Hematopoietic multipotent progenitor cell (in vitro differentiated cells): ENCODE measurements around the gene OGN. TPM values are rescaled to one million over a fixed set of nuclear protein-coding genes. Genes with fewer than 3 reads are reported as not detected.
A peak's percentile ranks its signal among the peaks of the same experiment; 100 is the strongest.
"Not testable (repeated sequence)": the region's sequence is repeated elsewhere in the genome, so short reads cannot be mapped to it uniquely, and the experiment has no call there.

Source experiments
- DNase-seq, 3 donors: peaks; one replicate each; pipeline ENCODE4 v3.0.0-alpha.2; 2011 to 2015; ENCODE audit warnings: low read depth in 2 of 3, low spot score in 2 of 3
- total RNA-seq: library from RNA; depleted of rRNA; stranded (reverse); fragments of >200 nt; gene quantifications from one replicate; pipeline ENCODE4 v1.2.3, GENCODE V29; 2012

Gene OGN, protein sequence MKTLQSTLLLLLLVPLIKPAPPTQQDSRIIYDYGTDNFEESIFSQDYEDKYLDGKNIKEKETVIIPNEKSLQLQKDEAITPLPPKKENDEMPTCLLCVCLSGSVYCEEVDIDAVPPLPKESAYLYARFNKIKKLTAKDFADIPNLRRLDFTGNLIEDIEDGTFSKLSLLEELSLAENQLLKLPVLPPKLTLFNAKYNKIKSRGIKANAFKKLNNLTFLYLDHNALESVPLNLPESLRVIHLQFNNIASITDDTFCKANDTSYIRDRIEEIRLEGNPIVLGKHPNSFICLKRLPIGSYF
- under 0.01 TPM for total RNA-seq

DNA sequence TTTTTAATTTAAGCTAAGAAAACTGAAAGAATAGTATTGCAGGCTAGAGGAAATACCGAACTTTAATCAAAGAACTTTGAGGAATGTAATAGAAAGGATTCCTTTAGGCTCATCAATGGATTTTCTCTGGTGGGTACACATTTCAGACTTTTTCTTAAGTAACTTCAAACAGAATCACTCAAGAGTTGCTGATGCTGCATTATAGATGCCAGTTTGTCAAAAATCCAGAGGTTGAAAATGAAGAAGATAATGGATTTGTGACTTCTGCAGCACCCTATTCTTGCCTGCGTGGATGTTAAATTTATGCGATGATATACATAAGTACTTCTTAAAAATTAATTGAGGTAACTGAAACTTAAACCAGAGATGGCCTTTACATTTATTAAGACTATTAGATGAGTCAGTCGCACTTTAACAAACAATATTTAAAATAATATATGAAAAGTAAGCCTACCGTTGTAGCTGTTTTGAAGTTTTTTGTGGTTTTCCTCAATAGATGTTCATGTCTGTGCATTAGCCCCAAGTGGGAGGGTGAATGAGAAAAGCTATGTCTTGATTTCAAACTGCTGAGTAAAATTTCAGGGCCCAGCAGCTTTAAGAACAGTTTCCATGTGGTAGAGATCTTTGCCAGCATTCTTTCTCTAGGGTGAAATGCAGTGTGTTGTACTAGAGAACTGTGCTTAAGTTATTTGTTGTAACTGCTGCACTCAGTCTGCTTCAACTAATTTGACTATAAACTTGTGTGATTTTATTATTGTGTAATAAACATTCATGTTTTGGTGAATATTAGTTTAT is at the start of gene OGN:
TSS of gene OGN (minus strand) at position 537 of the 795 bp plus-strand sequence. CDS start 1,171 bp downstream, outside the sequence.
- DNase-seq, result no peak

DNA sequence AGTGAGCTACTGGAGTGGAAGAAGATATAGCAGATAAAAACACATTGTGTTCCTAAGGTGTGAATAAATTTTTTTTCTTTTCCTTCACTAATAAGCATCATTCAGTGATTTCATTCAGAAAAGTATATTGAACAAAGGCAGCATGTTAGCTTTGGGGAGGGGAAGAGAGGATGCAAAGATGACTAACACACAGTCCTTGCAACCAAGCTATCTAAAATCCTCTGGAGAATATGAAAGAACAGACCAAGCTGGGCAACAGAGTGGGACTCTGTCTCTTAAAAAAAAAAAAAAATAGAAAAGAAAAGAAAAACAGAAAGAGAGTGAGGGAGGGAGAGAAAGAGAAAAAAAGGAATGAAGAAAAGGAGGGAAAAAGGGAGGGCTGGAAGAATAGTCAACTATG is 42.2 kb upstream of the OGN start:
- no peak for DNase-seq

DNA sequence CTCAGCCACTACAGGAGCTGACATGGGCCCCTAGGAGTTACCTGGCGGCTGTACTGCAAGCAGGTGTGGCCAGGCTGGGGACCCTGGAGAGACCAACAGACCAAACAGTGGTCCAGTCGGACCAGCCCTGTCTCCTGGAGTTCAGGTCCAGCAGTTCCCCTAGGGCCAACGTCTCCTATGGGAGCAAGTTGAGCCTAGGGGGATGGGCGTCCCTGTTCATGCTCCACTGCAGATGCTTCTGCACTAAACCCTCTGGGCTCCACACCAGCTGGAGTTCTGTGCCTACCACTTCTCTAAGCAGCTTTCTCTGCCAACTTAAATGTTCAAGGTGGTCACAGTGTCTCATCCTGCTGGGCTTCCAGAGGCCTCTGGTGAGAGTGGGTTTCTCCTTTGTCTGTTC is 40.5 kb upstream of the OGN start:
- no peak for DNase-seq

DNA sequence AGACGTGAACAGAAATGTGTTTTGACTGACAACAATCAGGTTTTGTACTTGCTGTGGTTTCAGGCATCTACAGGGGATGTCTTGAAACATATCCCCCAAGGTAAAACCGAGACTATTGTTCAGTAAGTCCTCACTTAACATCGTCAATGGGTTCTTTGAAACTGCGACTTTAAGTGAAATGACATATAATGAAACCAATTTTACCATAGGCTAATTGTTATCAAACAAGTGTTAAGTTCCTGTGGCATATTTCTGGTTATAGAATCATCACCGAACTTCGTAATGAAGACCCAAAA is 36.3 kb upstream of the OGN start:
- DNase-seq, result no peak

DNA sequence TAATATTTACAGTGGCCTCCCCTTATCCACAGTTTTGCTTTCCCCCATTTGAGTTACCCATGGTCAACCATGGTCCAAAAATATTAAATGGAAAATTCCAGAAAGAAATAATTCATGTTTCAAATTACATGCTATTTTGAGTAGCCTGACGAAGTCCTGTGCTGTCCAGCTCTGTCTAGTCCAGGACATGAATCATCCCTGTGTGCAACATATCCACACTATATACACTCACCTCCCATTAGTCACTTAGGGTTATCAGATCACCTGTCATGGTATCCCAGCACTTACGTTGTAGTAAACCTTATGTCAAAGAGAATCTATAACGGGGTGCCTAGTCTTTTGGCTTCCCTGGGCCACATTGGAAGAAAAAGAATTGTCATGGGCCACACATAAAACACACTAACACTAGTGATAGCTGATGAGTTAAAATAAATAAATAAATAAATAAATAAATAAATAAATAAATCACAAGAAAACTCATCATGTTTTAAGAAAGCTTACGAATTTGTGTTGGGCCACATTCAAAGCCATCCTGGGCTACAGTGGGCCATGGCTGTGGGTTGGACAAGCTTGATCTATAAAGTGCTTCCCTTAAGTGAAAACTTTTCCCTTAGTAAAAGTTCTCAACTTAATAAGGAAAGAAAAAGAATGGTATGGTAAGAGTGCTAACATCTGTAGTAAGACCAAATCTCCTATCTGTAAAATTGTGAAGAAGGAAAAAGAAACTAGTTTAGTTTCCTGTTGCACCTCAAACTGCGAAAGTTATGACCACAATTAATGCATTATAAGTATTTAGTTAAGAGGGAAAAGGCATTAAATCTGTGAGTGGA is 35.8 kb upstream of the OGN start:
- no peak for DNase-seq

DNA sequence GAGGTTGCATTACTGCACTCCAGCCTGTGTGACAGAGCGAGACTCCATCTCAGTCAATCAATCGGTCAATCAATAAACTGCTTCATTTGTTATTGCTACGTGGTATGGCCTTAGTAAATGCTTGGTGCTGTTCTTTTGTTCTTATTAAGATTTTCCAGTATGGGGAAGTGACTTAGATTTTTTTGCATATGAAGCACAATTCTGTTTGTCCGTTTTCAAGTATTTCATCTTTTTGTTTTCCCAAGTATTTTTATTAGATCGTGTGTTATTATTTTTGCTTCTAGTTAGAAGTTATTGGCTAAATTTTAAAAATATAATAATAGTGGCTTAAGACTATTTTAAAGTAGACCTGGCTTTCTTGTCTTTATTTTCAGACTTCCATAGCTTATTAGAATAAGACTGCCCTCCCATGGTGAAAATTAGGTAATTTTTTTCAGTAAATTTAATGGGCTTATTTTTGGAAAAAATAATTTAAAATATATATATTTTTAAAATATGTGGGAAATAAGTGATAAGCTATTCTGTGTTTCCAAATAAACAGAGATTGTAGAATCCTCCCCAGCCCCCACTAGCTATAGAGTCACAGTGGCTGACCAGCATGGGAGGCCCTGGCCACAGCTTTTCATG is 34.6 kb upstream of the OGN start:
- DNase-seq, result peak in 1 of 3 donors; percentile 56

DNA sequence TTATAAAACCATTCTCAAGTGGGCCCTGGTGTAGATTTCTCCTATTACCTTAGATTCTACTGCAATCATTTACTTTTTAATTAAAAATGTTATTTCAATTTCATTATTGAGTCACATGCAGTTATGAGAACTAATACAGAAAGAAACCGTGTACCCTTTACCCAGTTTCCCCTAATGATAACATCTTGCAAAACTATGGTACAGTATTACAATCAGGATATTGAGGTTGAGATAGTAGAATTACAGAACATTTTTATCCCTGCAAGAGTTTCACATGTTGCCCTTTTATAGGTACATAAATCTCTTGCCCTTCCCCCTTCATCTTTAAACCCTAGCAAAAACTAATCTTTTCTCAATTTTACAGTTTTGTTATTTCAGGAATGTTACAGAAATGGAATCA is 30.9 kb upstream of the OGN start:
- no peak for DNase-seq

DNA sequence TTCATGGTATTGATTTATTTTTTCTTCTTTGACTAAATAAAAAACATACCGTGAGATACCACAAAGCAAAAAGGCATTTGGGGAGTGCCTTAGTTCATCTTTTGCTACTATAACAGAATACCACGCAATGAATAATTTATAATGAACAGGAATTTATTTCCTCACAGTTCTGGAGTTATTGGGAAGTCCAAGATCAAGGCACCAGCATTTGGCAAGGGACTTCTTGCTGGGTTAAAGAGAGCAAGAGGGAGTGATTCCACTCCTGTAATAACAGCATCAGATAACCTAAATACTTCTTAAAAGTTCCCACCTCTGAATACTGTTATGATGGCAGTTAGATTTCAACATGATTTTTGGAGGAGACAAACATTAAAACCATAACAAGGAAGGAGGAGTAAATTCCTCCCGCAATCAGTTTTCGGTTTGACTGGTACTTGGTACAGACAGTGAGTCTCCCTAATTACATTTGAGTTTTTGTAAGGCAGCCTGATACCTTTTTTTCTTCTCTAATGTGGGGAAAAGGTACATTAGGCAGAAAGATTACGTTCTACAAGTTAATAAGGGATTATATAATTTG is 28.7 kb upstream of the OGN start:
- no peak for DNase-seq

DNA sequence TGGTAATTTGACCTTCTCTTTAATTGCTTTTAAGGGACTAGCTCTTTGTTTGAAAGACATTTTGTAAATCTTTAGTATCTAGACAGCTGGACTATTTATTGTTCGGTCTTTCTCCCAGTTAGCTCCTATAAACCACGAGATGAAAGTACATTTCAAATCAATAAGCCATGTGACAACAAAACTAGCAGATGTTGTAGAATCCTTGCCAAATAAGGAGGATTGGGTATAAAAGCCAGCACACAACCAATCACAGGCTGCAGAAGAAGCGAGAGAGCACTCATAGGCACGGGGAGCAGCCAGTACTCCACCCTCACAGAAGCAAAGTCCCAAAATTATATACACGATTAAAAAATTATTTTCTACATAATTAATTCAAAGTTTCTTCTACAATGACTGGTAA is 28.0 kb upstream of the OGN start:
- no peak for DNase-seq

DNA sequence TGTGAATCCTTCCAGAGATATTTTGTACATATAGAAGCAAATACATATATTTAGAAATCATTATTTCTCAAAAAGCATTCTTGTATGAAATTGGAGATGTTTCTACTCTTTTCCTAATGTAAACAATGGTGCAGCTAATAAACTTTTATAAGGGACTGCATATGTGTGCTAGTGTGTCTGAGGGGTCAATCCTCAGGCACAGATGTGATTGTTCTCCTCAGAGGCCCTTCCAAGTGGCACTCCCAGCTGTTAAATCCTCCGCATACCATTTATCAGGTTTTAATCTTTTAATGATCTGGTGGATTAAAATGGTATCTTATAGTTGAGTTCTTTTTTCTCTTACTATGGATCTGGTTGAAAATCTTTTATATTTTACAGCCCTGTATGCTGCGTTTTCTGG is 25.5 kb upstream of the OGN start:
- DNase-seq, result no peak

DNA sequence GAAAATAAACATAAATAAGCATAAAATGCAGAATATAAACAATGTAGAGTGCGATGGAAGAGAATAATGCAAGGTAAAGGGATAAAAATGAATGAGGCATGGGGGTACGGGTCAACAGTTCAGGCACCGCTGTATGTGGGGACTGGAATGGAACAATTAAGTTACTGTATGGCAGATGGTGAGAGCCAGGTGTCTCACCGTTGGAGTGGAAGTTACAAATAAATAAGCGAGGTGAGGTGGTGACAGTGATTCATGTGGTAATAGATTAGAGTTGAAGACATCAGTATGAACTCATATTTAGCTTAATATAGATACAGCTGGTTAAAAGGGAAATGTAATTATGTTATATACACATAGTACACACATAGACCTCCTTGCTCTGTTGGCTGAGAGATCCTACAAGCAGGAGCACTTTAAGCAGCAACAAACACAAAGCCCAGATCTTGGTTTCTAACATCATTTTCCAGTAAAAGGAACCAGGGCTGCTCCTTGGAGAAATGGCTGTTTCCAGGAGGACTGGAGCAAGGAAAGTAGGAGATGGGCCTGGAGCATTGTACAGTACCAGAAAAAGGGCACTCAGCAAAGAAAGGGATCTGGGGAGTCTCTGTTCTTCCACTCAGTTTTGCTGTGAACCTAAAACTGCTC is 22.2 kb upstream of the OGN start:
- DNase-seq, result no peak

DNA sequence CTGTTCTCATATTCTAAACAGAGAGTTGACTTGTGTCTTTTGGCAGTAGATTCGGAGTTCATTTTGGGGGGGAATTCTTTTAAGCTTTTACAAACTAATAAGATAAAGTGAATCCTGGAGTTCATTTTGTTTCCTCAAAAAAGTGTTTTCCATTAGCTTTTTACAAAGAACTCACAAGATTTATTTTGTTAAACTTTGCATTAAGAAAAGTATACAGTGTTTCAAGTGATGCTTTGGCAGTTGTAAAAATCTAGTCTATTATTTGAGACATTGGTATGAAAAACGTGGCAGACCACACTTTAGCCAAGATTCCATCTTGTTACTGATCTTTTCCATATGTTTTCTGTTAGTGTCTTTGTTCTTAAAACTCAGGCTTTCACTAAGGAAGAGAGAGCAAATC is 21.1 kb upstream of the OGN start:
- no peak for DNase-seq

DNA sequence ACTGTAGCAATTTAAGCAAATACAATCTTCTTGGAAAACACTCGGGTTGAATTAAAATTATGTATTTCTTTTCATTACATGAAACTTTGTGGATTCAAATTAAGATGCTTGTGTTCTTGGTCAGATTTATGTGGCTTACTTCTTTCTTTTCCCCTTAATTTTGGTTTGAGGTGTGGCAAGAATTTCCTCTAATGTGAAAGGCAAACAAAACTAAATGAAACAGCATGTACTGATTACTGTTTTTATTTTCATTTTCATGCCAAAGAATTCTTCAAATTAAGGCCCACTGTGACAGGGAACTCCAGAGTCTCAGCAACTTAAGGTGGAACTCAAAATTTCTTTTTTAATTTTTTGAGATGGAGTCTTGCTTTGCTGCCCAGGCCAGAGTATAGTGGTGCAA is 20.0 kb upstream of the OGN start, which contains the start of gene OMD:
TSS of gene OMD (minus strand) at position 132 of the 400 bp plus-strand sequence. CDS start 6,913 bp downstream, outside the sequence.
- DNase-seq, result no peak

DNA sequence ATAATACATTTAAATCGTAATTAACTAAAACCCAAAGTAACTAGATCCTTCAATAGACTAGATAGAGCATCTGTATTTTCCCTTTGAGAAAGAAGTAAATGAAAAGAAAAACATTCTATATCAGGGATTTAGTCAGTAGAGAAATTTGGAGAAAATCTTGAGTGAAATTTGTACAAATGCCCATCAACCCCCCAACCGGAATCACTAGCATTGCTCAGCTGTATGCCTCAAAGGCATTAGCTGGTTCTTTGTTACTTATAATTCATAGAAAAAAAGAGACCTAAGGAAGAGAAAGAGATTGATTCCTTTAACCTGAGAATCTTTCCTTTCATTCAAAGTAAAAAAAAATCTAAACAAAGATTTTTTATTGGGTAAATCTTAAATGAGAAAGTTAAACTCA is 19.2 kb upstream of the OGN start:
- no peak for DNase-seq

DNA sequence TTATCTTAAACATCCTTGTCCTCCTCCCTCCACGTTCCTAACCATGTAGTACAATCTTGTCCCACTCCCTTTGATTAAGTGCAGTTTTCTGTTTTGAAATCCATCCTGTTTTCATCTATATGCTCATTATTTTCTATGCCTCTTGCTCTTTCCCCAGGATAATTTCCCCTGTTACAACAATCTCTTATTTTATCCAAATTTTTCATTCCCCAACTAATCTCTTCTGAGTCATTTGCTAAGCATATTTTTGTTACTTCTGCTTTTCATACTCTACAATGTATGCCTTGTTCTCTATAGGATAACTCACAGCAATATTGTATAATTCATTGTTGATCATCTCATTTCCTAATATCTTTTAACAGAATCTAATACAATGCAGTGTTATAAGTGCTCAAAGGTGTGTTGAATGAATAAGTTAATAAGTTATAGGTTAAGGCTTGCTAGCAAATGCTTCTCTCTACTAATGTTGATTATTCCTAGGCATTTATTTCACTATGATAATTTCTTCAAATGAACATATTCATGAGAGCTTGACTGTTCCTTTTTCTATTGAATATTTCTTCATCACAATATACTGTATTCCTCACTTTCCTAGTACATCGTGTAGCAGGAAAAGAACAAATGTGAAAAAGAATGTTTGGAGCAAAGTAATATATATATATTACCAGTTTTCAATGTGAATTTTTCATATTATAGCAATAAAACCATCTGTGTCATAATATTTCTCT is 18.4 kb upstream of the OGN start:
- no peak for DNase-seq

DNA sequence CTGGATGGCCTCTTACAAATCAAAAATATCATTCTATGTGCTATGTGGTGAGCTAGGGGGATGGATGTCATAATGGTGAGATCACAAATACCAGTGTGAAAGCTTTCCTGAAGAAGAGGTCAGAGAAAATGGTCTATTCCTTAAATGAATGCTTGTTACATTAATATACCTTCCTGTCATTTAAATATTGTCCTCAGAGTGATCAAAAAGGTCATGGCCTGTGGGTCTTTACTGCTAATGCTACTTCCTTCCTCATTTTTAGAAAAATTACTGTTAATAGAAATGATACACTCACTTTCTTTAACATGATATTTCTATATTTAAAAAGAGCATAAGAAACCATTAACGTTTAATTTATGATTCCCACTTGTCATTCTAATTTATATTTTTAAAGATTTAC is 10.2 kb upstream of the OGN start:
- no peak for DNase-seq

DNA sequence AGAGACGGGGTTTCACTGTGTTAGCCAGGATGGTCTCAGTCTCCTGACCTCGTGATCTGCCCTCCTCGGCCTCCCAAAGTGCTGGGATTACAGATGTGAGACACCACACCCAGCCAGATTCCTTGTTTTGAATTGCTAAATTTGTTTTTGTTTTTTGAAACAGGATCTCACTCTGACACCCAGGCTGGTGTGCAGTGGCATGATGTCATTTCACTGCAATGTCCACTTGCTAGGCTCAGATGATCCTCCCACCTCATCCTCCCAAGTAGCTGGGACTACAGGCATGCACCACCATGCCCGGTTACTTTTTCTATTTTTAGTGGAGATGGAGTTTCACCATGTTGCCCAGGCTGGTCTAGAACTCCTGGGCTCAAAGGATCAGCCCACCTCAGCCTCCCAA is 6.8 kb upstream of the OGN start:
- DNase-seq, result not testable (repeated sequence)

DNA sequence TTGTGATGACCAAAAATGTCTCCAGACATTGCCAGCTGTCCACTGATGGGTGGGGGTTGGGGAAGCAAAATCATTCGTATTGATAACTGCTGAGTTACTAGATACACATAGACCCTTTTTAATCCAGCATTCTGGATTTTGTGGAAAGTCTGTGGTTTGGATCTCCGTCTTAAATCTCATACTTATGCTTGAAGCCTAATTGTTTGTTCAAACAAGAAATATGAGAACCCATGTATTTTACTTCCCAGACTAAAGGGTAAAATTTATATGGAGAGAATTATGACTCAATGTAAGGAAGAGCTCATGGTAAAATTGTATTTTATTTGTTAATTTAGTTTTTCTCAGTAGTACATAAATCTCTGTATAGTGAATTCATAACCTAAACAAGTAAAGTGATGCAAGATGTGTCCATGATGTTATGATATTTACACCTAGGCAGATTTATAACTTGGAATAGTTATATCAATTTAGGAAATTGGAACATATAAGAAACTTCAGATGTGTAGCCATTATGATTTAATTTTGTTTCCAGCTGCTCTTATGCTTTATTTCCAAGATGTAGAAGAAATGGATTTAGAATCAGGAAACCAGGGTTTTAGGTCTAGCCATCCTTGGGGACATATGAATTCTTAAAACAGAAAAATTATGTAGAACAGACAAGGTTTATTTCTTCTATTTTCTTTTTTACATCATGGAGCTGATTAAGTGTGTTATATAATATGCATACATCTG is 4.5 kb upstream of the OGN start:
- no peak for DNase-seq

DNA sequence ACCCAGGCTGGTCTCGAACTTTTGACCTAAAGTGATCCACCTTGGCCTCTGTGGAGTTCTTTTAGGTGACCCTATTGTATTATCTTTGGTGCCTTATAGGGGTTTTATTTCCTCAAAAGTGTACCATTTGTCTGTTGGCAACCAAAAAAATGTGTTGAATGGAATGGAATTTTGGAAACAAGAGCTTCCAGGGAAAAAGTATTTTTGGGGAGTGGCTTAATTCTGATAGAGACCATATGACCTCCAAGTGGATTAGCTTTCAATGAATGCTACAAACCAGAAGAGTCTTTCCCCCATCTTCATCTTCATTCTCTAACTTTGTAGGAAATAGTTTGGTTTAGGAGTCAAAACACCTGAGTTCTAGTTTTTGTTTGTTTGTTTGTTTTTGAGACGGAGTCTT is 3.4 kb upstream of the OGN start:
- no peak for DNase-seq
